Posterior vena cava (tissue), 2 donors: ENCODE measurements around the gene MMS22L. TPM values are rescaled to one million over a fixed set of nuclear protein-coding genes. Genes with fewer than 3 reads are reported as not detected.

Experiments
- DNase-seq: peaks from one replicate; pipeline ENCODE4 v3.0.0-alpha.2; 2020; ENCODE audit warnings: low spot score
- intact Hi-C, 2 donors: fragments of 100-400 bp; cut with DNase I; formaldehyde crosslinking; loops; one replicate each; pipeline versions ENCODE4 v1.14.1 to v1.14.2; 2022 to 2023
- total RNA-seq, 2 donors: library from RNA; stranded (reverse); fragmentation: NEBNext Ultra II Directional; extraction: Animal tissue kit (Norgen Biotek cat#: 25700); gene quantifications; one replicate each; pipeline ENCODE4 v1.2.1, GENCODE V29; 2021
- donor health status: DM: yes; HTN: yes; CAD: no.
- donor health status: DM: yes; HTN: yes; CAD: no.

Gene MMS22L
- total RNA-seq, 2 donors from 2014 or later = 8.4 to 9.2 TPM

- DNase-seq = no peak
- intact Hi-C loops = no loop called here
These were observed 182.3 kb downstream of the MMS22L start for GRCh38 chr6:97100696-97101095.

- no peak for DNase-seq
- intact Hi-C loops = no loop called here
These were observed 185.7 kb downstream of the MMS22L start for GRCh38 chr6:97097068-97098047.

GRCh38 chr6:97095311-97095850 is 187.6 kb downstream of the MMS22L start:
- no peak for DNase-seq
- intact Hi-C loops = no loop called here

DNA sequence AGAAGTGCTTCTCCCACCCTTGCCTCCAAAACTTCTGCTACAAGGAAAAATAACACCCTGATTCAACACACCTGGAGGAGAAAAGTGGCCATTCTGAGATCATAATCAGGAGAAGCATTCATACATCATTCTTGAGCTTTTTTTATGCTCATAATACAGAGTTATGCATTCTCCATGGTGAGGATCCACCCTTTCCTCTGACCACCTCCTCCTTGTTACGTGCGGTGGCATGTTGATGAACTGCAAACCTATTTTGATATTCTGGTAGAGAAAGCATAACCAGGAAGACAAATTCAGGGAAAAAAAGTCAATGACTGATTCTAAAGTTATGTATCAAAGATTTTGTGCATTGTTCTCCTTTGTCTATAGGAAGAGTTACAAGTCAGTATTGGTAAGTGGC is 188.6 kb downstream of the MMS22L start:
- intact Hi-C loops = no loop called here

GRCh38 chr6:97092673-97093305 is 190.2 kb downstream of the MMS22L start:
- no peak for DNase-seq
- intact Hi-C loops = no loop called here

More for the DNA sequence above, 188.6 kb downstream of the MMS22L start:
- no peak for DNase-seq
